Liver (tissue), 9 donors: ENCODE data around the gene RSRC1. TPM values are rescaled to one million over a fixed set of nuclear protein-coding genes. Genes with fewer than 3 reads are reported as not detected.

Source experiments
- DNase-seq: peaks from one replicate; pipeline ENCODE4 v3.0.0-alpha.2; 2017; ENCODE audit warnings: low spot score
- H3K27ac ChIP-seq, 2 donors: one replicate each; pipeline ENCODE4 v1.7.0; 2013; ENCODE audit warnings: inconsistent platforms in 2 of 2, low read length in 2 of 2, control low read depth in 1 of 2, low read depth in 1 of 2, mild to moderate bottlenecking in 1 of 2
- H3K27me3 ChIP-seq, 4 donors: one replicate each; pipeline versions ENCODE4 v1.6.1 to v1.7.0; 2013; ENCODE audit warnings: low read length in 3 of 4, inconsistent platforms in 1 of 4, mild to moderate bottlenecking in 1 of 4, moderate library complexity in 1 of 4; ENCODE audit not compliant: control insufficient read depth in 4 of 4, insufficient read depth in 4 of 4
- H3K36me3 ChIP-seq, 4 donors: one replicate each; pipeline versions ENCODE4 v1.6.1 to v1.7.0; 2013; ENCODE audit warnings: low read length in 3 of 4, mild to moderate bottlenecking in 3 of 4, low read depth in 1 of 4, moderate library complexity in 1 of 4; ENCODE audit not compliant: control insufficient read depth in 4 of 4, insufficient read depth in 3 of 4
- H3K4me1 ChIP-seq, 4 donors: one replicate each; pipeline versions ENCODE4 v1.6.1 to v1.7.0; 2013; ENCODE audit warnings: low read length in 3 of 4, mild to moderate bottlenecking in 3 of 4, moderate library complexity in 1 of 4; ENCODE audit not compliant: control insufficient read depth in 4 of 4, insufficient read depth in 4 of 4
- H3K4me3 ChIP-seq, 3 donors: one replicate each; pipeline versions ENCODE4 v1.6.1 to v1.7.0; 2013; ENCODE audit warnings: low read length in 3 of 3, control low read depth in 1 of 3, low read depth in 1 of 3, mild to moderate bottlenecking in 1 of 3
- H3K9ac ChIP-seq, 2 donors: one replicate each; pipeline ENCODE4 v1.7.0; 2013; ENCODE audit warnings: low read length in 2 of 2, mild to moderate bottlenecking in 2 of 2, moderate library complexity in 2 of 2, control low read depth in 1 of 2, low read depth in 1 of 2
- H3K9me3 ChIP-seq, 4 donors: one replicate each; pipeline versions ENCODE4 v1.6.1 to v1.7.0; 2013; ENCODE audit warnings: low read length in 3 of 4; ENCODE audit not compliant: control insufficient read depth in 4 of 4
- CTCF ChIP-seq: fragments of 150-350 bp; IDR thresholded peaks from 2 replicates; pipeline ENCODE4 v1.5.1; 2017; ENCODE audit warnings: improper control_type of control experiment, low read depth, low read length; ENCODE audit not compliant: missing input control
- EGR1 ChIP-seq, 2 donors: IDR thresholded peaks; 2 replicates each; pipeline ENCODE4 v1.6.1; 2016 to 2018; ENCODE audit warnings: antibody characterized with exemption in 2 of 2, low read depth in 2 of 2
- FOXA1 ChIP-seq: IDR thresholded peaks from 2 replicates; pipeline ENCODE4 v1.6.1; 2016; ENCODE audit warnings: antibody characterized with exemption
- FOXA2 ChIP-seq: IDR thresholded peaks from 2 replicates; pipeline ENCODE4 v1.6.1; 2016; ENCODE audit warnings: antibody characterized with exemption
- GABPA ChIP-seq, 2 donors: IDR thresholded peaks in 1 of 2; conservative IDR thresholded peaks in 1 of 2; 2 replicates each; pipeline ENCODE4 v1.6.1; 2016; ENCODE audit warnings: antibody characterized with exemption in 2 of 2, mild to moderate bottlenecking in 1 of 2, moderate library complexity in 1 of 2
- HNF4A ChIP-seq, 2 donors: conservative IDR thresholded peaks; 2 replicates each; pipeline ENCODE4 v1.6.1; 2016; ENCODE audit warnings: antibody characterized with exemption in 2 of 2, mild to moderate bottlenecking in 2 of 2
- HNF4G ChIP-seq: IDR thresholded peaks from 2 replicates; pipeline ENCODE4 v1.6.1; 2016; ENCODE audit warnings: antibody characterized with exemption
- JUND ChIP-seq, 2 donors: IDR thresholded peaks; 2 replicates each; pipeline ENCODE4 v1.6.1; 2016; ENCODE audit warnings: antibody characterized with exemption in 2 of 2
- MAX ChIP-seq: IDR thresholded peaks from 2 replicates; pipeline ENCODE4 v1.6.1; 2016; ENCODE audit warnings: antibody characterized with exemption
- NR2F2 ChIP-seq: IDR thresholded peaks from 2 replicates; pipeline ENCODE4 v1.6.1; 2016; ENCODE audit warnings: antibody characterized with exemption
- RAD21 ChIP-seq, 2 donors: IDR thresholded peaks; 2 replicates each; pipeline ENCODE4 v1.6.1; 2016; ENCODE audit warnings: antibody characterized with exemption in 2 of 2, mild to moderate bottlenecking in 2 of 2
- RXRA ChIP-seq, 2 donors: IDR thresholded peaks; 2 replicates each; pipeline ENCODE4 v1.6.1; 2017 to 2018; ENCODE audit warnings: antibody characterized with exemption in 2 of 2, mild to moderate bottlenecking in 1 of 2
- SP1 ChIP-seq: IDR thresholded peaks from 2 replicates; pipeline ENCODE4 v1.6.1; 2018; ENCODE audit warnings: antibody characterized with exemption, mild to moderate bottlenecking
- TAF1 ChIP-seq: conservative IDR thresholded peaks from 2 replicates; pipeline ENCODE4 v1.6.1; 2016; ENCODE audit warnings: antibody characterized with exemption, mild to moderate bottlenecking
- YY1 ChIP-seq: IDR thresholded peaks from 2 replicates; pipeline ENCODE4 v1.6.1; 2016; ENCODE audit warnings: antibody characterized with exemption, mild to moderate bottlenecking
- WGBS: extraction: QIAGEN DNeasy Blood & Tissue Kit; methylation state at CpG from one replicate; pipeline ENCODE4 v1.1.7; 2013; 5-methylcytosine and 5-hydroxymethylcytosine counted together
- polyA plus RNA-seq, 2 donors: library from polyadenylated mRNA; stranded (reverse) in 1 of 2; unstranded in 1 of 2; fragments of 200-250 nt in 1 of 2; fragments of >200 nt in 1 of 2; fragmentation: Nextera tagmentation in 1 of 2; extraction: Ambion mirVana in 1 of 2; gene quantifications; one replicate each; pipeline versions ENCODE4 v1.2.1 to v1.2.3, GENCODE V29; 2013 to 2015
- total RNA-seq, 2 donors: library from RNA; depleted of rRNA; stranded (reverse); fragments of >200 nt; gene quantifications; one replicate each; pipeline ENCODE4 v1.2.3, GENCODE V29; 2014
- TF ChIP-seq, protein P1 (sequence below): IDR thresholded peaks from 2 replicates; pipeline ENCODE4 v1.6.1; 2016; ENCODE audit warnings: antibody characterized with exemption
- TF ChIP-seq, protein P2 (sequence below): IDR thresholded peaks from 2 replicates; pipeline ENCODE4 v1.6.1; 2016; ENCODE audit warnings: antibody characterized with exemption, mild to moderate bottlenecking
- TF ChIP-seq, protein P3 (sequence below): IDR thresholded peaks from 2 replicates; pipeline ENCODE4 v1.6.1; 2016; ENCODE audit warnings: antibody characterized with exemption
- donor health status: healthy.
- donor health status: healthy.
- donor health status: healthy.
- donor health status: healthy.
- donor health status: healthy.

The RSRC1 gene
- total and polyA plus RNA-seq, 4 donors = 7.2 to 30.3 (median 20.7) TPM

DNA sequence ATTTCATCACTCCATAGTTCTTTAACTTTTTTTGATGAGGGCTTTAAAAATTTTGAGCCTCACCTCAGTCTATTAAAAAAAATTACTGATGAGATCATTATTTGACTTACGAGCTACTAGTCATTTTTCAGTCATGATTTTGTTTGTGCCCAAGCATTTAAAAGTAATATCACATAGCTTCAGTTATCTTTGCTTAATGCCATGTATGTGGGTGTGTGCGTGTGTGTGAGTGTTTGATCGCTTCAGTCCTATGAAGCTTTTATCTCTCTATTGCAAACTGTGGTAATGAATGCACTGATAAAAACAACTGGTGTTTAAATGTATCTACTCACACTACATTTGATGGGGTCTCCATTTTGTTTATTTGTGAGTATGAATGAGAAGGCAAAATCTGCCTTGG is 49.8 kb downstream of the RSRC1 start:
- Histone ChIP-seq H3K9me3 (no peaks in the 10 kb centered on the region), H3K4me1 (no peaks in the 10 kb centered on the region), H3K4me3 (no peak overlapping the region), H3K9ac (no peak overlapping the region), H3K27me3 (no peaks in the 10 kb centered on the region), H3K36me3 (no peaks in the 10 kb centered on the region), H3K27ac (no peak overlapping the region)
- WGBS = 96% methylated on average over 3 of the region's 3 CpGs
- TF ChIP-seq EGR1 (IDR thresholded peaks at IDR 0.05; ENCODE audit: low read depth in 2 of 2) (no peak), CTCF (no peak), RAD21 (IDR thresholded peaks at IDR 0.05) (no peak), TAF1 (no peak), JUND (IDR thresholded peaks at IDR 0.05) (no peak), SP1 (no peak), GABPA (IDR thresholded peaks at IDR 0.05 in 1 of 2, conservative IDR thresholded peaks at IDR 0.05 in 1 of 2) (no peak), FOXA1 (no peak), YY1 (no peak), NR2F2 (no peak), HNF4G (no peak), RXRA (IDR thresholded peaks at IDR 0.05) (no peak)
- TF ChIP-seq, protein P1, sequence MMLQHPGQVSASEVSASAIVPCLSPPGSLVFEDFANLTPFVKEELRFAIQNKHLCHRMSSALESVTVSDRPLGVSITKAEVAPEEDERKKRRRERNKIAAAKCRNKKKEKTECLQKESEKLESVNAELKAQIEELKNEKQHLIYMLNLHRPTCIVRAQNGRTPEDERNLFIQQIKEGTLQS = no peak
- DNase-seq = no peak

DNA sequence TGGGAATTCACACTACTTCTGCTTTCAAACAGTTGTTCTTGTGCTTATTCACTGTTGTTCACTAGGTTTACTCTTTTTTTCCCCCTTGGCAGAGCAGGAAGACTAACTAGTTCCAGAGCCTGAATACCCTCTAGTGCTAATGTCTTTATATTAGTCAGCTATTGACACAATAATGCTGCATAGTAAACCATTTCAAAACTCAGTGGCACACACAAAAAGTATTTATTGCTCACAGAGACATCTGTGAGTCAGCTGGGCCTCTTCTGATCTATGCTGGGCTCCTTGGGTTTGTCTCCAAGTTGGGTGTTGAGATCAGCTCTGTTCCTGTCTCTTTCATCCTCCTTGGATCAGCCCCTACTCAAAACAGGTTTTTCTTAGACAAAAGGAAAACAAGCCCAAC is 51.1 kb downstream of the RSRC1 start:
- H3K27me3 ChIP-seq = no peaks in the 10 kb centered on the region
- TF ChIP-seq, protein P2, sequence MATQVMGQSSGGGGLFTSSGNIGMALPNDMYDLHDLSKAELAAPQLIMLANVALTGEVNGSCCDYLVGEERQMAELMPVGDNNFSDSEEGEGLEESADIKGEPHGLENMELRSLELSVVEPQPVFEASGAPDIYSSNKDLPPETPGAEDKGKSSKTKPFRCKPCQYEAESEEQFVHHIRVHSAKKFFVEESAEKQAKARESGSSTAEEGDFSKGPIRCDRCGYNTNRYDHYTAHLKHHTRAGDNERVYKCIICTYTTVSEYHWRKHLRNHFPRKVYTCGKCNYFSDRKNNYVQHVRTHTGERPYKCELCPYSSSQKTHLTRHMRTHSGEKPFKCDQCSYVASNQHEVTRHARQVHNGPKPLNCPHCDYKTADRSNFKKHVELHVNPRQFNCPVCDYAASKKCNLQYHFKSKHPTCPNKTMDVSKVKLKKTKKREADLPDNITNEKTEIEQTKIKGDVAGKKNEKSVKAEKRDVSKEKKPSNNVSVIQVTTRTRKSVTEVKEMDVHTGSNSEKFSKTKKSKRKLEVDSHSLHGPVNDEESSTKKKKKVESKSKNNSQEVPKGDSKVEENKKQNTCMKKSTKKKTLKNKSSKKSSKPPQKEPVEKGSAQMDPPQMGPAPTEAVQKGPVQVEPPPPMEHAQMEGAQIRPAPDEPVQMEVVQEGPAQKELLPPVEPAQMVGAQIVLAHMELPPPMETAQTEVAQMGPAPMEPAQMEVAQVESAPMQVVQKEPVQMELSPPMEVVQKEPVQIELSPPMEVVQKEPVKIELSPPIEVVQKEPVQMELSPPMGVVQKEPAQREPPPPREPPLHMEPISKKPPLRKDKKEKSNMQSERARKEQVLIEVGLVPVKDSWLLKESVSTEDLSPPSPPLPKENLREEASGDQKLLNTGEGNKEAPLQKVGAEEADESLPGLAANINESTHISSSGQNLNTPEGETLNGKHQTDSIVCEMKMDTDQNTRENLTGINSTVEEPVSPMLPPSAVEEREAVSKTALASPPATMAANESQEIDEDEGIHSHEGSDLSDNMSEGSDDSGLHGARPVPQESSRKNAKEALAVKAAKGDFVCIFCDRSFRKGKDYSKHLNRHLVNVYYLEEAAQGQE = no peak
- TF ChIP-seq NR2F2 (no peak), JUND (IDR thresholded peaks at IDR 0.05) (no peak), HNF4G (no peak), YY1 (no peak), MAX (no peak), FOXA1 (no peak), RAD21 (IDR thresholded peaks at IDR 0.05) (no peak), SP1 (no peak), TAF1 (no peak), RXRA (IDR thresholded peaks at IDR 0.05) (no peak), HNF4A (conservative IDR thresholded peaks at IDR 0.05) (no peak), GABPA (IDR thresholded peaks at IDR 0.05 in 1 of 2, conservative IDR thresholded peaks at IDR 0.05 in 1 of 2) (no peak), CTCF (no peak), FOXA2 (no peak), EGR1 (IDR thresholded peaks at IDR 0.05; ENCODE audit: low read depth in 2 of 2) (no peak)
- TF ChIP-seq, protein P1 = no peak
- TF ChIP-seq, protein P3, sequence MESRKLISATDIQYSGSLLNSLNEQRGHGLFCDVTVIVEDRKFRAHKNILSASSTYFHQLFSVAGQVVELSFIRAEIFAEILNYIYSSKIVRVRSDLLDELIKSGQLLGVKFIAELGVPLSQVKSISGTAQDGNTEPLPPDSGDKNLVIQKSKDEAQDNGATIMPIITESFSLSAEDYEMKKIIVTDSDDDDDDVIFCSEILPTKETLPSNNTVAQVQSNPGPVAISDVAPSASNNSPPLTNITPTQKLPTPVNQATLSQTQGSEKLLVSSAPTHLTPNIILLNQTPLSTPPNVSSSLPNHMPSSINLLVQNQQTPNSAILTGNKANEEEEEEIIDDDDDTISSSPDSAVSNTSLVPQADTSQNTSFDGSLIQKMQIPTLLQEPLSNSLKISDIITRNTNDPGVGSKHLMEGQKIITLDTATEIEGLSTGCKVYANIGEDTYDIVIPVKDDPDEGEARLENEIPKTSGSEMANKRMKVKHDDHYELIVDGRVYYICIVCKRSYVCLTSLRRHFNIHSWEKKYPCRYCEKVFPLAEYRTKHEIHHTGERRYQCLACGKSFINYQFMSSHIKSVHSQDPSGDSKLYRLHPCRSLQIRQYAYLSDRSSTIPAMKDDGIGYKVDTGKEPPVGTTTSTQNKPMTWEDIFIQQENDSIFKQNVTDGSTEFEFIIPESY = no peak
- H3K9me3 ChIP-seq = no peaks in the 10 kb centered on the region
- no peak overlapping the region for H3K9ac ChIP-seq
- no peaks in the 10 kb centered on the region for H3K36me3 ChIP-seq
- H3K4me3 ChIP-seq = no peak overlapping the region
- no peak overlapping the region for H3K27ac ChIP-seq
- no peak for DNase-seq
- no peaks in the 10 kb centered on the region for H3K4me1 ChIP-seq
